MCF 10A (cell line): Measurements from ENCODE around the gene MKLN1. TPM values are rescaled to one million over a fixed set of nuclear protein-coding genes. Genes with fewer than 3 reads are reported as not detected.
"Not testable (repeated sequence)": the region's sequence is repeated elsewhere in the genome, so short reads cannot be mapped to it uniquely, and the experiment has no call there.

Experiments used
- BruUV-seq: library from RNA; stranded (reverse); fragments of 400-500 nt; replicated peaks from 2 replicates; lab custom pipeline; 2021; lab: Mats Ljungman, UMichigan
- CTCF ChIA-PET: fragments of 300-600 bp; sonication (Branson Sonifier 250); formaldehyde crosslinking; extraction: SDS; loops from one replicate; lab custom pipeline; 2021; ENCODE audit warnings: antibody characterized with exemption, inconsistent platforms; lab: Yijun Ruan, JAX
- POLR2A ChIA-PET: fragments of 300-600, 350-650 bp; sonication (Branson Sonifier 250); formaldehyde crosslinking; extraction: SDS; loops from one replicate; lab custom pipeline; 2020; ENCODE audit warnings: antibody characterized with exemption, inconsistent platforms; lab: Yijun Ruan, JAX
- DNase-seq: peaks from one replicate; pipeline ENCODE4 v3.0.0-alpha.2; 2018; ENCODE audit not compliant: unreplicated experiment
- H3K27ac Mint-ChIP-seq: one replicate; pipeline ENCODE4 v1.8.0; 2022; ENCODE audit warnings: mild to moderate bottlenecking, low read depth, mixed read lengths; ENCODE audit not compliant: unreplicated experiment
- H3K27me3 Mint-ChIP-seq: one replicate; pipeline ENCODE4 v1.8.0; 2022; ENCODE audit warnings: mixed read lengths; ENCODE audit not compliant: insufficient read depth, unreplicated experiment
- H3K36me3 Mint-ChIP-seq: one replicate; pipeline ENCODE4 v1.8.0; 2022; ENCODE audit warnings: mild to moderate bottlenecking, moderate library complexity, mixed read lengths; ENCODE audit not compliant: insufficient read depth, unreplicated experiment
- H3K4me1 Mint-ChIP-seq: one replicate; pipeline ENCODE4 v1.8.0; 2022; ENCODE audit warnings: mixed read lengths; ENCODE audit not compliant: insufficient read depth, unreplicated experiment
- H3K4me3 Mint-ChIP-seq: one replicate; pipeline ENCODE4 v1.8.0; 2022; ENCODE audit warnings: mild to moderate bottlenecking, moderate library complexity, mixed read lengths; ENCODE audit not compliant: unreplicated experiment
- H3K9me3 Mint-ChIP-seq: one replicate; pipeline ENCODE4 v1.8.0; 2022; ENCODE audit warnings: mixed read lengths; ENCODE audit not compliant: unreplicated experiment
- CTCF ChIP-seq: fragments of 200-600 bp; IDR thresholded peaks from one replicate; pipeline ENCODE4 v1.8.0; 2022; ENCODE audit warnings: antibody characterized with exemption, mild to moderate bottlenecking; ENCODE audit not compliant: unreplicated experiment
- intact Hi-C: fragments of 100-400 bp; cut with micrococcal nuclease; formaldehyde crosslinking; loops from 2 replicates; pipeline ENCODE4 v1.14.1; 2022
- total RNA-seq: library from RNA; stranded (reverse); gene quantifications from 2 replicates; pipeline ENCODE4 v1.2.3, GENCODE V29; 2022

Gene MKLN1
- total RNA-seq, 1 experiment from 2014 or later, result 35.6 TPM

- Mint-ChIP-seq H3K4me3 (no peak overlapping the region), H3K9me3 (no peaks in the 10 kb centered on the region), H3K36me3 (peaks cover 22% of the 10 kb centered on the region), H3K4me1 (peaks cover 6% of the 10 kb centered on the region), H3K27ac (no peak overlapping the region), H3K27me3 (no peaks in the 10 kb centered on the region)
- TF ChIP-seq CTCF, result peak; percentile 60
- BruUV-seq, result no TSS peak
- intact Hi-C loops, result loop anchor here (1.0 to 5.0 kb wide), 3 partner anchors 96 to 442 kb away; no protein-coding TSS in a partner anchor
- ChIA-PET CTCF (interaction anchor here (0.7 to 1.7 kb wide), 7 partner anchors 9 to 354 kb away, joined by 3 to 6 read pairs (median 3); no protein-coding TSS in a partner anchor), POLR2A (interaction anchor here (1.2 to 1.5 kb wide), 2 partner anchors 9 to 354 kb away, joined by 4 read pairs; no protein-coding TSS in a partner anchor)
- peak; percentile 39 for DNase-seq
These were observed 96.6 kb downstream of the MKLN1 start for GRCh38 chr7:131424219-131424822.

GRCh38 chr7:131425992-131426391, 98.3 kb downstream of the MKLN1 start:
- Mint-ChIP-seq H3K27me3 (no peaks in the 10 kb centered on the region), H3K4me1 (peaks cover 11% of the 10 kb centered on the region), H3K4me3 (no peak overlapping the region), H3K36me3 (peaks cover 34% of the 10 kb centered on the region), H3K9me3 (no peaks in the 10 kb centered on the region), H3K27ac (no peak overlapping the region)
- intact Hi-C loops, result loop anchor here (1.0 to 2.0 kb wide), 2 partner anchors 97 to 320 kb away; no protein-coding TSS in a partner anchor
- no peak for TF ChIP-seq CTCF
- CTCF ChIA-PET, result interaction anchor here (0.6 kb wide), 1 partner anchor 35 kb away, joined by 4 read pairs; no protein-coding TSS in a partner anchor
- no TSS peak for BruUV-seq
- POLR2A ChIA-PET, result interaction anchor here (0.7 kb wide), 1 partner anchor 350 kb away, joined by 3 read pairs; no protein-coding TSS in a partner anchor
- no peak for DNase-seq

- BruUV-seq, H3K4me3 Mint-ChIP-seq, intact Hi-C loops, CTCF ChIA-PET, H3K9me3 Mint-ChIP-seq, H3K27me3 Mint-ChIP-seq, DNase-seq: not testable (repeated sequence)
- POLR2A ChIA-PET, result interaction anchor here (0.9 to 1.9 kb wide), 7 partner anchors 8 to 323 kb away, joined by 3 to 8 read pairs (median 4); partner anchors contain the start of gene MKLN1
- Mint-ChIP-seq H3K4me1 (peaks cover 16% of the 10 kb centered on the region), H3K36me3 (peaks cover 63% of the 10 kb centered on the region), H3K27ac (peak overlapping the region; percentile 37)
These were observed 103.2 kb downstream of the MKLN1 start for GRCh38 chr7:131430826-131431225.

GRCh38 chr7:131431289-131431688, 103.6 kb downstream of the MKLN1 start:
- Mint-ChIP-seq H3K36me3 (peaks cover 63% of the 10 kb centered on the region), H3K27ac (peak overlapping the region; percentile 27), H3K4me3 (no peak overlapping the region), H3K4me1 (peaks cover 16% of the 10 kb centered on the region), H3K27me3 (no peaks in the 10 kb centered on the region), H3K9me3 (no peaks in the 10 kb centered on the region)
- ChIA-PET POLR2A (interaction anchor here (0.5 to 1.9 kb wide), 9 partner anchors 8 to 1251 kb away, joined by 3 to 8 read pairs (median 3); partner anchors contain the start of gene MKLN1), CTCF (no interaction called here)
- BruUV-seq, result no TSS peak
- intact Hi-C loops, result no loop called here
- DNase-seq, result peak; percentile 65
- no peak for TF ChIP-seq CTCF
